Glomerular endothelial cell (primary cell): ENCODE data around the gene MCTP2. TPM values are rescaled to one million over a fixed set of nuclear protein-coding genes. Genes with fewer than 3 reads are reported as not detected.

Source experiments
- DNase-seq: peaks from one replicate; pipeline ENCODE4 v3.0.0-alpha.2; 2011; ENCODE audit warnings: low read depth, low spot score; ENCODE audit errors: extremely low read depth
- total RNA-seq: library from RNA; depleted of rRNA; stranded (reverse); fragments of >200 nt; gene quantifications from 2 replicates; pipeline ENCODE4 v1.2.3, GENCODE V29; 2015

Gene MCTP2
- total RNA-seq, 1 donor from 2014 or later = 1.2 TPM

DNA sequence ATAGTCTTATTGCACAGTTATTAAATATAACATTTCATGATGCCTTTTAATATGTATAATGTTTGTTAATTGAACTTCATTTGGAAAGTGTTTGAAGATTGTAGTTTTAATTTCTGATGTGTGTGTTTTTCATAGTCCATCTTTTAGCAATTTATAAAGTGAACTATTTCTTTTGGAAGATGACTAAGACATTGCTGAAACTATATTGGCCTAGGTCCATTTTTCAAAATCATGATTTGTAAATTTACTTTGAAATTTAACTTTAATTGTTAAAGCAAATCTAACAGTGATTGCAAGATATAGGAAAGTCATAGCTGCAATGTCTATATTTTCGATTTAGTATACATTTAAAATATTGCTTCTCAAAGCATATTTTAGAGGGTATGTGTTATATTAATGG lies 30.8 kb downstream of the MCTP2 start:
- DNase-seq = no peak

DNA sequence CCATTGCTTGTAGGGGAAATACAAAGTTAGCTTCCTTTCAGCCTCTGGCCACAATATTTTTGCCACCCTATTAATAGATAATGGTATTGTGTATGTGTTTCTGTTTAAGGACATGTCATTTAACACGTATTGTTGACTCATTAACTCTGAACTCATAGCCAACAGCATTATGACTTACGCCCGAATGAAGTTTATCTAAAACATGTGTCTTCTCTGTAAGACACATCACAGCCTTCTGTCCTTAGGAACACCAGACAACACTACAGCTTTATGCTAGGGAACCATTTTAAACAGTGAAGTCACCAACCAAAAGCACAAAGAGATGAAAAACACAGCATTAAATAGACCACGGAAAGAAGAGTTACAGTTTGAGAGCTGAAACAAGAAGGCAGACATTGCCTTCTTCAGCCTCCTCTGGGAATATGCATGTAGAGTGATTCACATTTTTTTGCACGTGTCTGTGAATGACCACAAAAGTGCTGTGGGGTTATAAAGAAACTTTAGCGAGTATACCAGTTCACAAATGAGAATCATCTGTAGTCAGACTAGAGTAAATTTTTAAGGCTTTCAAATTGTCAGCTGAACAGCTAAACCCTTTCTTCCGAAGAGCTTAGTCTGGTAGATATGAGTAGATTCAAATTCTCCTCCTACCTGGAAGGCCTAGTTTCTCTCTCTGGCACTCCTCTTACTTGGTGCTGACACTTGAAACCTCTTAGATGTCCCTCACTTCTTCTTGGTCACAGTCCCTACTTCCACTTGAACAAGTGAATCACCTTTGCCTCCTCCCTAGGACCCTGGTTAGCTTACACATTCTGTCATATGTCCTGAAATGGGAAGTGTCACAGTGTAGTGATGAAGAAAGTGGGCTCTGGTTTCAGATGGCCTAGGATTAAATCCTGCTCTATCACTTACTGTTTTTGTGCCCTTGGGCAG lies 32.2 kb downstream of the MCTP2 start:
- DNase-seq = no peak

DNA sequence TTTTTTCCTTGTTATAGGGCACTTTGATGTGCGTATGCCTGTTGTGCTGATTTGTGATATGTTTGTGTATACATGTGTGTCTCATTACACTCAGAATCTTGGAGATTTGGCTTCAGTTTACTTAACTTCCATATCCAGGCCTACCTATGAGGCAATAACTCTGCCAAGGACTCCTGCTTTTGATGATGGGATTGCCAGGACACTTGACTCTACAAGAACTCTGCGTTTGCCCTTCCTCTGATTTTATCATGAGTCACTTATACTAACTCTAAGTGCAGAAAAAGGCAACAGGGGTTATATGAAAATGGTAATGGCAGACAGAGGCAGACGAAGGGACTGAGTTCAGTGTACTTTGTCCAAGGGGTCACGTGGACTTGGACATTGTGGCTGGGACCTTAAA lies 33.6 kb downstream of the MCTP2 start:
- no peak for DNase-seq

DNA sequence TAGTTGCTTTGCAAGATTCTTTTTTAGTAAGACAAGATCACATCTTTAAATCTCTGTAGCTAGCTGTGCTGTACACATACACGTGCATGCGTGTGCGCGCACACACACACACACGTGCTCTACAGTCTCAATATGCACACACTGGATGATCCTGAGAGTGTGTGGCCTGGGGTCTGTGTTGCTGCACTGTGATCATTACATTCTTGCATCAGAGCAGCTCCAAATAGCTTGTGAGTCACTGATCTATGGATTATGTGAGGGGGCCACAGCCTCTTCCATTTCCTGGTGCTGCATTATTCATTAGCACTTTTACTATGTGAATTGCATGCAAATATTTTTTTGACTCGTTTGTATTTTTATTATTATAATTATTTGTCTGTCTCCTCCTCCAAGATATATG lies 34.6 kb downstream of the MCTP2 start:
- no peak for DNase-seq

DNA sequence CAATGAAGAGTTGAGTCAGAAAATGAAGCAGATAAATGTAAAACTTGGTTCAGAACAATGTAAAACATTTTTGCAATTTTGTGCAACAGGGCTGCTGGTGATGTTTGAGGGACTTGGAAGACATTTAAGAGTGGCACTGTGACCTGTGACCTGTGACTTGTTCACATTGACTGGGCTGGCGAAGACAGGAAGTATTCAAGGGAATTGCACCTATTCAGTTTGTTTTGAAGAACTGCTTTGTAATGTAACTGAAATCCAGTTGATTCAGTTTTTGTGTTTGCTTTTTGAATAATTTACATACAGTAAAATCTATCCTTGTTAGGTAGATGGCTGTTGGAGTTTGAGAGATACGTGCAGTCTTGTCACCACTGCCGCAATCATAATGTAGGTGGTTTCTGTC lies 35.4 kb downstream of the MCTP2 start:
- DNase-seq = no peak

DNA sequence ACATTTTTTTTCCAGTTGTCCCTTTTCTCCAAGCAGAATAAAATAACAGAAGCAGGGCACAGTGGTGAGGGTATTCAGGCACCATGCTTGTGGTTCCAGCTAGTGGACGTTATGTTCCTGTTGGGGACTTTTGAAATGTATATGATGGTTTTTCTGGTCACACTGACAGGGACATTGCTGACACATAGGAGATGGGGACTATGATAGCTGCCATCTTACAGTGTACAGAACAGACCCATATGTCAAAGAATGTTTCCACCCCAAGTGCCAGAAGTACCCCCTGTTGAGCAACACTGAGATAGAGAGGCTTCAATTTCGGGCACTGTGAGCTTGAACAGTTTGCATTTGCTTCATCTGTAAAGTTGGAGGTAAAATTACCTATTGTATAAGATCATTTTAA lies 38.6 kb downstream of the MCTP2 start:
- DNase-seq = no peak

DNA sequence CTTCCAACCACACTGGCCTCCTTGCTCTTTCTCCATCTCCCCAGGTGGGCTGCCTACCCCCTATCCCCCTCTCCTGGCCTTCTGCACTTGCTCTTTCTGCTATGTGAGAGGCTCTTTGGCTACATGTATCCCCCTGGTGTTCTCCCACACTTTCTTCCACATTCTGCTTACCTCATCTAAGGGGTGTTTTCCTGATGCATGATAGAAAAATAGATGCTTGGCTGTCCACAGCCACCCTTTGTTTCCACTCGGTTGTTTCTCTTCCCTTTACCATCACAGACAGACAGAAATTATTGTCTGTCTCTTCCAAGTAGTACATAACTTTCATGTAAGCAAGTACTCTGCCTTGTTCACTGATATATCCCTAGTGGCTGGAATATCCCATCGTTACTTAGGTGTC lies 39.2 kb downstream of the MCTP2 start:
- DNase-seq = no peak

DNA sequence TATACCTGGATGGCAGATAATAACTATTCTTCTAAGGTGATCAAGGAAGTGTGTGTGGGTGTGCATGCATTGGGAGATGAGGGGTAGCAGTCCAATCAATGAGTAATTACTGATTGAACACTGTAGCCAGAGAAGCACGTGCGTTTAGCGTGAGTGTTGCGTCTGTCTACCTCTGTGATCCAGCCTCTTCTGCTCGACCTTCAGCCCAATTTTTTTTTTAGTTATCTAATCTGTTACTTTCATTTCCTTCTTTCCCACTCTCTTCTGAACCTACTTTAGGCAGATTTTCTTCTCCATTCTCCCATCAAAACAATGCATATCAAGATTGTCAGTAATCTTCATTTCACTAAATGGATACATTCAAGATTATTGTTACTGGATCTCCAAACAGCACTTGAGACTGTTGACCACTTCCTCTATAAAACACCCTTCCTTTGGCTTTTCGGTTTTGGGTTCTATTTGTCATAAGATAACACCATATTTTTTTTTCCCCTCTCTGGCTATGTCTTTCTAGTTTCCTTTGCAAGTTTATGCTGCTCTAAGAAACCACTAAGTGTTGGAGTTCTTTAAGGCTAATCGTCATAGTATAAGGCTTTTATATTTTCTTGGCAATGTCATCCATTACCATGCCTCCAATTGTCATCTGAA lies 41.0 kb downstream of the MCTP2 start:
- no peak for DNase-seq

DNA sequence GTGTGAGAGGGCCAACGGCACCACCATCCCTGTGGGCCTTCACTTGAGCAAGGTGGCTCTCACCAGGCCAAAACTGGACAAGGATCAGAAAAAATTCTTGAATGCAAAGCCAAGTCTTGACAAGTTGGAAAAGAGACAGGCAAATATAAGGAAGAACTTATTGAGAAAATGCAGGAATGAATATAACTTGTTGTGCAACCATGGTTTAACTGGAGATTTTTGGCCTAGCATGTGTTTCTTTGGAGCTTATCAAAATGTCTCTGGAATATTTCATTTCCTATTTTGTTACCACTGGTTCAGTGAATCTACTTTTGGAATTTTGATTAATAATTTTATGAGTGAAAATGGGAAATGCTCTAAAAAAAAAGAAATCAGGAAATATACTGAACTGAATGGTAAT lies 42.5 kb downstream of the MCTP2 start:
- no peak for DNase-seq

DNA sequence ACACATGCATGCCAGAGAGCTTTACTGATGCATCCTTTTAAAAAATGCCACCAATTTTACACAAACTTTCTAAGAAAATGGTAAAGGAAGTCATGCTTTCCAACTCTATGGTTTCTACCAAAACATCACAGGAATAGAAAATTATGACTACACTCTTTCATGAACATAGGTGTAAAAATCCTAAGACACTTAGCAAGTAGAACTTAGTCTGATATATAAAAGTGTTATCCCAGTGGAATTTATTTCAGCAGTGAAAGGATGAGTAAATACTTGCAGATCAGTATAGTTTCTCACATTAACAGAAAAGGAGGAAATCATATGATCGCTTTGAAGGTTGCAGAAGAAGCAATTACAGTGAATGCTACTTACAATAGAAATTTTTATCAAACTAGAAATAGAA lies 43.4 kb downstream of the MCTP2 start:
- no peak for DNase-seq

DNA sequence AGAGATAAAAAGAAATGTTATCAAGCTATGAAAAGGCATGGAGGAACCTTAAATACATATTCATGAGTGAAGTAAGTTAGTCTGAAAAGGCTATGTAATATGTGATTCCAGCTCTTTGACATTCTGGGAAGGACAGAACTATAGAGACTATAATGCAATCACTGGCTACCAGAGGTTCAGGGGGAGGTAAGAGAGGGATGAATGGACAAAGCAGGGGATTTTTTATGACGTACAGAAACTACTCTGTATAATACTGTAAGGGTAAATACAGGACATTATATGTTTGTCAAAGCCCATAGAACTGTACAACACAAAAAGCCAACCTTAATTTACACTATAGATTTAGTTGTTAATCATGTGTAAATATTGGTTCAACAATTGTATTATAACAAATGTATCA lies 46.1 kb downstream of the MCTP2 start:
- no peak for DNase-seq

DNA sequence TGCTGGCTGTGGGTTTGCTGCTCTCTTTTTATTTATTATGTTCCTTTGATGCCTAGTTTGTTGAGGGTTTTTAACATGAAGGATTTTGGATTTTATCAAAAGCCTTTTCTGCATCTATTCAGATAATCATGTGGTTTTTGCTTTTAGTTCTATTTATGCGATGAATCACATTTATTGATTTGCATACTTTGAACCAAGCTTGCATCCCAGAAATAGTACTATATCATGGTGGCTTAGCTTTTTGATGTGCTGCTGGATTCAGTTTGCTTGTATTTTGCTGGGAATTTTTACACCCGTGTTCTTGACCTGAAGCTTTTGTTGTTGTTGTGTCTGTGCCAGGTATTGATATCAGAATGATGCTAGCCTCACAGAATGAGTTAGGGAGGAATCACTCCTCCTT lies 48.4 kb downstream of the MCTP2 start:
- no peak for DNase-seq

DNA sequence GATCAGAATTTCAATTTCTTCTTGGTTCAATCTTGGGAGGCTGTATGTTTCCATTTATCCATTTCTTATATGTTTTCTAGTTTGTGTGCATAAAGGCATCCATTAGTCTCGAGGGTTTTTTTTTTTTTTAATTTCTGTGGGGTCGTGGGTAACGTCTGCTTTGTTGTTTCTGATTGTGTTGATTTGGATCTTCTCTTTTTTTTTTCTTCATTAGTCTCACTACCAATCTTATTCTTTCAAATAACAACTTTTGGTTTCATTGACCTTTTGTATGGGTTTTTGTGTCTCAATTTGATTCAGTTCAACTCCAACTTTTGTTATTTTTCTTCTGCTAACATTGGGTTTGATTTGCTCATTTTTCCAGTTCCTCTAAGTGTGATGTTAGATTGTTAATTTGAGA lies 48.9 kb downstream of the MCTP2 start:
- DNase-seq = no peak

DNA sequence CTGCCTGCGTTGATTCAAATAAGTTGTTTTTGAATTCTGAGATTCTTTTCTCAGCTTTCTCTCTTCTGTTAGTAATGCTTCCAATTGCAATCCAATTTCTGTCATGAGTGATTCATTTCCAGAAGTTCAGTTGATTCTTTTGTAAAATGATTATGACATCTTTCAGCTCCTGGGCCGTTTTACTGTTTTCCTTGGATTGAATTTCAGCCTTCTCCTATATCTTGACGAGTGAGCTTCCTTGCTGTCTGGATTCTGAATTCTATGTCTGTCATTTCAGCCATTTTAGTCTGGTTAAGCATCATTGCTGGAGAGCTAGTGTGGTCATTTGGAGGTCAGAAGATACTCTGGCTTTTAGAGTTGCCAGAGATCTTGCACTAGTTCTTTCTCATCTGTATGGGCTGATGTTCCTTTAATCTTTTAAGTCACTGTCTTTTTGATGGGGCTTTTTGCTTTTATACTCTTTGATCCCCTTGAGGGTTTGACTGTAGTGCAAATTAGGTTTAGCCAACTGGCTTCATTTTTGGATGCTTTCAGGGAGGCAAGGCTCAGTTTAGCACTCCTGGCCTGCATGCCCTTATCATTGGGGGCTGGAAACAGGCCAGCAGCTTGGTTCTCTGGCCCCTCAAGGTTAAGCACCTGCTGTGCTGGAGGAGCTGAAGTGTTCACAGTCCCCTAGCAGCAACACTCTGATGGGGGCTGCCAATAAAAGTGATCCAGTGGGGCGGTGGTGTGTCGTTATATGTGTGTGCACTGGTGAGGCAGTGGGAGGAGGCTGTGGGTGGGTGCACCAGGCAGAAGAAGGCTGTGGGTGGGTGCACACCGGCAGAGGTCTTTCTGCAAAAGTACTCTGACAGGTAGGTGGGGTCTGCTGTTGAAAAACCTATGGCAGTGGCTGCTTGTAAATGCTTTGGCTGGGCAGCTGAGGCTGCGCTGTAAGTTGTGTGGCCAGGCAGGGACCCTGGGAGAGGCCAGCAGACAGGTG lies 51.2 kb downstream of the MCTP2 start:
- DNase-seq = no peak

DNA sequence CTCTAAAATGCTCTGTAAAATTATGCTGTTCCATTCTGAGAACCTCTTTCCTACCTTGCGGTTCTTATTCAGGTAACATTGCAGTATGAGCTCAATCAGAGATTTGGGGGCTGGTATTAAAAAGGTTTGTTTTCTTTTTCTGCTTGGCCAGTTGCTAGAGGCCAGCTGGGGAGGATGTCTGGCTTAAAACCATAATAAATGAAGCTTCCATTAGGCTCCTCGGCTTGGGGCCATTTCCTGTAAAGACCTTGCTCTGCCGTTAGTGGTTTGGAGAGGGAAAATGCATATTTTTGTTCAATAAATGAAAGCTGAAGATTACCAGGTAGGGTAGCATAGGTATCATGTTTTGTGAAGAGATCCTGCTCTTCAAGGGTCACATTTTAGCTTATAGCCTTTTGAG lies 55.2 kb downstream of the MCTP2 start:
- no peak for DNase-seq

DNA sequence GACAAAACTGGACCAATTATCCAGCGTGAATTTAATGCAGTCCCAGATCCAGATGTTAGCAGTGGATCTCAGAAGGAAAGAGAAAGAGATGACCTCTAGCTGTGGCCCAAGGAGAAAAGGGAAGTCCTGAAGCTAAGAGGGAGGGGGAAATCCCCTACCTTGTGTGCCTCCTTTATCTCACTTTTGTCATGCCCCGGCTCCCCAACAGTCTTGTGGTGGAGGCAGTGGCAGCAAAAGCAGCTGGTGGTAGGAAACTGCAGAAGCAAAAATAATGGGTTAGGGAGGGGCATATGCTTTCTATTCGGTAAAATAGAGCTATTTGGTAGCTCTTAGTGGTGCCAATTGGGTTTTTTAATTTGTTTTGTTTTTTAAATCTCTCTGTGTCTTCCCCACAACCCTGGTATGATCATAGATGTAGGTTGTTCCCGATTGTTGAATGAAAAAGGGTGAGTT lies 56.5 kb downstream of the MCTP2 start:
- no peak for DNase-seq

DNA sequence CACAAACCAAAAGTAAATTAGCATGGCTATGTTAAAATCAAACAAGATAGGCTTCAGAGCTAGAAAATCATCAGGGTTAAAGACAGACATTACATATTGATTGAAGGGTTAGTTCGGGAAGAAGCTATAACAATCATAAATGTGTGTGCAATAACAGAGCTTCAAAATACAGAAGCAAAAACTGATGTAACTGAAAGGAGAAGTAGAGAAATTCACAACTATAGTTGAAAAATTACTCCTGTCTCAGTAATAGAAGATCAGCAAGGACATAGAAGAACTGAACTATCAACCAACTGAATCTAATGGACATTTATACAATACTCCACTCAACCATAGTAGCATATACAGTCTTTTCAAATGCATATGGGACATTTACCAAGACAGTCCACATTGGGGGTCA lies 59.4 kb downstream of the MCTP2 start:
- no peak for DNase-seq

DNA sequence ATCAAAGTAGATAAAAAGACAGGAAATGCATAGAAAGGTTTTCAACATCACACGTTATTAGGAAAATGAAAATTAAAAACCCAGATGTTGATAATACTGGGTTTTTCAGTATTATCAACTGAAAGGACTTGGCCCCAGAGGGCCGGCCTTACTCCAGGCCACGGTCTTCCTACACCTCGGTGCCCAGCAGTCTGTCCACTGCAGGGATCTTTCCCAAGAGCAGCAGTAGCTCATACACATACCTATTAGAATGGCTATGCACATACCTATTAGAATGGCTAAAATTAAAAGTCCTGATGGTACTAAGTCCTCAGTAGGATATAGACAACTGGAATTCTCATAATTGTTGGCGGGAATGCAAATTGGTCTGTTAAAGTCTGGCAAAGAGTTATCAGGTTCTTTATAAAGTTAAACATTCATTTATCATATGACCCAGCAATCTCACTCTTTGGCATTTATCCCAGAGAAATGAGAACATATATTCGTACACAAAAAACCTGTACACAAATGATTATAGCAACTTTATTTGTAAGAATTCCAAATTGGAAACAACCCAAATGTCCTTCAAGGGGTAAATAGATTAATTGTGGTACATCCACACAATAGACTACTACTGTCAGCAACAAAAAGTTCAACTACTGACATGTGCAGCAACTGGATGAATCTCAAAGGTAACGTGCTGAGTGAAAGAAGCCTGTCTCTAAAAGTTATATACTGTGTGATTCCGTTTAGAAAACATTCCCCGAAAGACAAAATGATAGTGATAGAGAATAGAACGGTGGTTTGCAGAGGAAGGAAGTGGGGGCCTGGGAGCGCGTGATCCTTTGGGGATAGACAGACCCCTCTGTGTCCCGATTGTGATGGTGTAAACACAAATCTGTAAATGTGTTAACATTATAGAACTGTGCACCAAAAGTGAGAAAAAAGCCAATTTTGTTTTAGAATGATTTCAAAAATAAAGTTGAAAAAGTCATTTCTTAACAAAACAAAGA lies 62.3 kb downstream of the MCTP2 start:
- DNase-seq = no peak

DNA sequence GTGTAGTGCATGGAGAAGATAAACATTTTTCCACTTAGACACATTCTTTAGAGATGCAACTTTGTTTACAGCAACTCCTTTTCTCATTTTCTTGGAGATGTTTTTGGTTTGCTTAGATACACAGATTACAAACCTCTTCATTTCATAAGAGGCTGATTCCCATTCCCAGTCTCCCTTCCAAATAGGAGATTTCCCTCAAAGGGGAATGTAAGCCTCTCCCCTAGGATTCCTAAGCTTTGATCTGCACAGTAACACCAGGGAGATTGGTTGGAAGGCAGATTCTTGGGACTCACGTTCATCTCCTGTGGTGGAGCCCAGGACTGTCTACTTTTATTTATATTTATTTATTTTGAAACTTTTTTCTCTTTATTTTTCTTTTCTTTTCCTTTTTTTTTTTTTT lies 63.2 kb downstream of the MCTP2 start:
- DNase-seq = no peak

DNA sequence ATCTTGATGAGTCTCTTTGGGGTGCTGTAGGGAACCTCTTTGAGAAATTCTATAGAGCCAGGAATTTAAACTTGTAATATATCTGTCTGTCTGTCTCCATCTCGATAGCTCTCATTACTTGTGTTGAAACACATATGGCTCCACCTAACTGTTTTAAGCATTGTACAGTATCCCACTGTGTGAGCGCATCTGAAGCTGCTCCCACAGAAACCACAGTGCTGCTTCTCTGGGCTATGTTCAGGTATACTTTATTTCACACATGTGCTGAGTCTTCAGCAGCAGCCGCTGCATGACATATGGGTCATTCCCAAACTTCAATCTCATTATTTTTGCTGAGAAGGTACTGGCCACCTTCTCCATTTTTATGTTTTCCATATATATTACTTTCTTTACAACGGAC lies 63.9 kb downstream of the MCTP2 start:
- DNase-seq = no peak
